Endothelial cell of umbilical vein (primary cell): ENCODE results near the gene SMAP1. TPM values are rescaled to one million over a fixed set of nuclear protein-coding genes. Genes with fewer than 3 reads are reported as not detected.

Source experiments
- BruUV-seq: library from RNA; stranded (reverse); fragments of 400-500 nt; replicated peaks from 2 replicates; lab custom pipeline; 2021; lab: Mats Ljungman, UMichigan
- CTCF ChIA-PET: fragments of 300-600, 350-600 bp; sonication (Branson Sonifier 250); formaldehyde crosslinking; loops from one replicate; lab custom pipeline; 2021; ENCODE audit warnings: antibody characterized with exemption, inconsistent platforms; lab: Charles Lee
- POLR2A ChIA-PET: fragments of 300-600, 350-600 bp; sonication (Branson Sonifier 250); formaldehyde crosslinking; loops from one replicate; lab custom pipeline; 2021; ENCODE audit warnings: antibody characterized with exemption, inconsistent platforms; lab: Charles Lee
- DNase-seq: peaks from one replicate; pipeline ENCODE4 v3.0.0-alpha.2; 2011; ENCODE audit warnings: low read depth, low spot score
- FAIRE-seq: peaks from 2 replicates; lab custom pipeline; 2011; peaks lifted over from hg19 to GRCh38; lab: Jason Lieb, UNC
- H2AFZ ChIP-seq: 2 replicates; pipeline ENCODE4 v1.6.0; 2012; ENCODE audit warnings: low read depth, low read length, control low read depth, inconsistent platforms
- H3K27ac ChIP-seq: 2 replicates; pipeline ENCODE4 v1.5.1; 2011; ENCODE audit warnings: low read depth, mild to moderate bottlenecking, control low read depth, low read length, moderate library complexity; ENCODE audit not compliant: insufficient read depth
- H3K27me3 ChIP-seq, 2 experiments: 2 replicates each; pipeline versions ENCODE4 v1.6.0 to v1.6.1; 2011; ENCODE audit warnings: low read length in 2 of 2, mixed read lengths in 1 of 2; ENCODE audit not compliant: control insufficient read depth in 2 of 2, insufficient read depth in 2 of 2
- H3K36me3 ChIP-seq, 2 experiments: 2 replicates in 1 of 2; 3 replicates in 1 of 2; pipeline ENCODE4 v1.5.1; 2011; ENCODE audit warnings: low read length in 2 of 2, mild to moderate bottlenecking in 1 of 2, moderate library complexity in 1 of 2; ENCODE audit not compliant: control insufficient read depth in 2 of 2, insufficient read depth in 2 of 2; ENCODE audit errors: extremely low read depth in 1 of 2
- H3K4me1 ChIP-seq: 3 replicates; pipeline ENCODE4 v1.5.1; 2011; ENCODE audit warnings: mild to moderate bottlenecking, low read length; ENCODE audit not compliant: control insufficient read depth, insufficient read depth; ENCODE audit errors: extremely low read depth
- H3K4me2 ChIP-seq: 2 replicates; pipeline ENCODE4 v1.6.1; 2011; ENCODE audit warnings: low read length, control low read depth, mixed read lengths; ENCODE audit not compliant: insufficient read depth
- H3K4me3 ChIP-seq, 3 experiments: fragments of 200-600 bp in 1 of 3; sonication (generic), shearing (Covaris generic) in 1 of 3; replicated peaks in 1 of 3; 2 replicates each; pipeline ENCODE4 v1.5.1; 2011 to 2016; ENCODE audit warnings: control low read depth in 3 of 3, low read length in 3 of 3, mild to moderate bottlenecking in 2 of 3, inconsistent platforms in 1 of 3, low read depth in 1 of 3, moderate library complexity in 1 of 3; ENCODE audit not compliant: insufficient read depth in 1 of 3
- H3K79me2 ChIP-seq: 2 replicates; pipeline ENCODE4 v1.6.0; 2012; ENCODE audit warnings: low read length, inconsistent platforms; ENCODE audit not compliant: control insufficient read depth, insufficient read depth
- H3K9ac ChIP-seq: replicated peaks from 2 replicates; pipeline ENCODE3; 2011; ENCODE audit warnings: low read length, control low read depth; ENCODE audit not compliant: insufficient read depth; ENCODE audit errors: extremely low read depth
- H3K9me1 ChIP-seq: replicated peaks from 3 replicates; pipeline ENCODE4 v1.6.0; 2011; ENCODE audit warnings: mild to moderate bottlenecking, low read length; ENCODE audit not compliant: control insufficient read depth, insufficient read depth; ENCODE audit errors: extremely low read depth
- H3K9me3 ChIP-seq: replicated peaks from 2 replicates; pipeline ENCODE4 v1.5.1; 2012; ENCODE audit warnings: low read length, inconsistent platforms; ENCODE audit not compliant: control insufficient read depth, insufficient read depth
- H4K20me1 ChIP-seq: replicated peaks from 2 replicates; pipeline ENCODE3; 2011; ENCODE audit warnings: mild to moderate bottlenecking, low read length; ENCODE audit not compliant: control insufficient read depth, insufficient read depth; ENCODE audit errors: extremely low read depth
- CTCF ChIP-seq, 2 donors: IDR thresholded peaks; 1 replicate in 1 of 2; 2 replicates in 1 of 2; pipeline ENCODE4 v1.5.1; 2011; ENCODE audit warnings: low read length in 2 of 2, mild to moderate bottlenecking in 2 of 2, moderate library complexity in 2 of 2, control low read depth in 1 of 2, inconsistent platforms in 1 of 2, low read depth in 1 of 2; ENCODE audit not compliant: insufficient read depth in 1 of 2; ENCODE audit errors: extremely low read depth in 1 of 2
- EZH2 ChIP-seq: IDR thresholded peaks from 2 replicates; pipeline ENCODE4 v1.6.1; 2012; ENCODE audit warnings: borderline replicate concordance, low read depth, mild to moderate bottlenecking, moderate library complexity, low read length, inconsistent platforms; ENCODE audit not compliant: severe bottlenecking
- FOS ChIP-seq: IDR thresholded peaks from 2 replicates; pipeline ENCODE4 v1.6.1; 2011; ENCODE audit warnings: mild to moderate bottlenecking, low read length, moderate library complexity, borderline replicate concordance; ENCODE audit not compliant: insufficient read depth
- GATA2 ChIP-seq: IDR thresholded peaks from 2 replicates; pipeline ENCODE4 v1.7.0; 2011; ENCODE audit warnings: low read depth, mild to moderate bottlenecking, moderate library complexity, mixed read lengths, low read length; ENCODE audit not compliant: insufficient read length, insufficient read depth
- JUN ChIP-seq: IDR thresholded peaks from 2 replicates; pipeline ENCODE4 v1.6.1; 2011; ENCODE audit warnings: borderline replicate concordance, low read depth; ENCODE audit not compliant: insufficient read length, insufficient read depth
- MAX ChIP-seq: IDR thresholded peaks from 2 replicates; pipeline ENCODE4 v1.6.1; 2011; ENCODE audit not compliant: insufficient read depth, insufficient read length
- MYC ChIP-seq: IDR thresholded peaks from one replicate; pipeline ENCODE4 v1.6.1; 2011; ENCODE audit warnings: mild to moderate bottlenecking, low read depth, low read length
- POLR2A ChIP-seq: IDR thresholded peaks from 2 replicates; pipeline ENCODE4 v1.6.1; 2012; ENCODE audit warnings: low read depth, mild to moderate bottlenecking, control low read depth, low read length
- POLR2AphosphoS5 ChIP-seq: IDR thresholded peaks from 2 replicates; pipeline ENCODE4 v1.6.1; 2012; ENCODE audit warnings: low read depth, mild to moderate bottlenecking, control low read depth, low read length, moderate library complexity; ENCODE audit not compliant: insufficient read depth
- dilution Hi-C: fragments of 300-500 bp; cut with MboI; formaldehyde crosslinking; loops from one replicate; pipeline ENCODE4 v1.15.0; 2019; ENCODE audit warnings: low sequenced_read_pairs; ENCODE audit not compliant: extremely low pct_ligation_motif_present
- intact Hi-C: fragments of 100-400 bp; cut with micrococcal nuclease; formaldehyde crosslinking; loops from one replicate; pipeline ENCODE4 v1.10.0; 2022
- polyA plus RNA-seq, 4 experiments: library from polyadenylated mRNA; depleted of rRNA in 3 of 4; stranded (reverse) in 3 of 4; unstranded in 1 of 4; fragments of >200 nt; gene quantifications; 2 replicates each; pipeline versions ENCODE4 v1.2.1 to v1.2.3, GENCODE V29; 2011 to 2012; ENCODE audit warnings: missing spikeins in 1 of 4
- total RNA-seq: library from RNA; stranded (reverse); gene quantifications from 2 replicates; pipeline ENCODE4 v1.2.3, GENCODE V29; 2021

The SMAP1 gene
- total and polyA plus RNA-seq, 2 donors (not counting 3 experiments of a cell fraction or from before 2014, with no cell fraction given), result 14.6 to 24.6 TPM

- dilution Hi-C loops, result no loop called here
- ChIA-PET CTCF (no interaction called here), POLR2A (no interaction called here)
- no peaks in the 10 kb centered on the region for H3K36me3 ChIP-seq
- H3K4me2 ChIP-seq, result no peak overlapping the region
- no peak overlapping the region for H2AFZ ChIP-seq
- H3K9ac ChIP-seq, result no peak overlapping the region
- no peak overlapping the region for H3K27ac ChIP-seq
- H3K4me1 ChIP-seq, result no peaks in the 10 kb centered on the region
- H3K79me2 ChIP-seq, result no peaks in the 10 kb centered on the region
- no peak for DNase-seq
- H3K9me1 ChIP-seq, result no peaks in the 10 kb centered on the region
- no peak overlapping the region for H3K4me3 ChIP-seq
- FAIRE-seq, result no peak
- H3K9me3 ChIP-seq, result no peaks in the 10 kb centered on the region
- intact Hi-C loops, result no loop called here
- TF ChIP-seq POLR2A (no peak), MYC (no peak), FOS (no peak), POLR2AphosphoS5 (no peak), MAX (no peak), JUN (no peak), CTCF (IDR thresholded peaks at IDR 0.05; ENCODE audit: extremely low read depth in 1 of 2, insufficient read depth in 1 of 2, low read depth in 1 of 2, low read length in 2 of 2) (no peak), EZH2 (no peak), GATA2 (no peak)
- H4K20me1 ChIP-seq, result no peaks in the 10 kb centered on the region
- H3K27me3 ChIP-seq, result no peaks in the 10 kb centered on the region
- BruUV-seq, result no TSS peak
These were observed 153.1 kb downstream of the SMAP1 start for GRCh38 chr6:70820778-70821177.
